ENCODE measurements around the gene THSD7B.

- TF ChIP-seq TCF12 (IDR thresholded peaks at IDR 0.05; ENCODE audit: low read depth) (no peak), EP300 (IDR thresholded peaks at IDR 0.05; ENCODE audit: borderline replicate concordance) (no peak)
These were observed 497.2 kb downstream of the THSD7B start for GRCh38 chr2:137262594-137262993.
